ENCODE results near the gene ICOSLG.
"Not testable (repeated sequence)": the region's sequence is repeated elsewhere in the genome, so short reads cannot be mapped to it uniquely, and the experiment has no call there.

ICOSLG gene

DNA sequence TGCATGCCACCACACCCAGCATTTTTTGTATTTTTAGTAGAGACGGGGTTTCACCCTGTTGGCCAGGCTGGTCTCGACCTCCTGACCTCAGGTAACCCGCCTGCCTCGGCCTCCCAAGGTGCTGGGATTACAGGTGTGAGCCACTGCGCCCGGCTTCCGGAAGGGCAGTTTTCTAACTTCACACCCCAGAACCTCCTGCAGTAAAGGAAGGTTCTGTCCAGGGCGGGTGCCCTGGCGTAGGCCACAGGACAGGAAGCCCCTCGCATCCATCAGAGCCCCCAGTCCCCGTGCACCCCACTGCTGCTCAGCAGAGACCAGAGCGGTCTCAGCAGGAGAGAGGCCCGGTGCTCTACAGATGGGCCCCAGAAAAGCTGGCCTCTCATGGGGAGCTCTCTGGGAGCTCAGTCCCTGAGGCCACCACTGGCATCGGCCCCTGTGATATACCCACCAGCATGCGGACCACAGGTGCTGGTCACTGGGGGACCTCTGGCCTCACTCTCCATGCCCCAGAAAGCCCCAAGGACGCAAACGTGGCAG, 25.1 kb upstream of the ICOSLG start:
- DNase-seq (ENCODE audit: low spot score), result no peak

DNA sequence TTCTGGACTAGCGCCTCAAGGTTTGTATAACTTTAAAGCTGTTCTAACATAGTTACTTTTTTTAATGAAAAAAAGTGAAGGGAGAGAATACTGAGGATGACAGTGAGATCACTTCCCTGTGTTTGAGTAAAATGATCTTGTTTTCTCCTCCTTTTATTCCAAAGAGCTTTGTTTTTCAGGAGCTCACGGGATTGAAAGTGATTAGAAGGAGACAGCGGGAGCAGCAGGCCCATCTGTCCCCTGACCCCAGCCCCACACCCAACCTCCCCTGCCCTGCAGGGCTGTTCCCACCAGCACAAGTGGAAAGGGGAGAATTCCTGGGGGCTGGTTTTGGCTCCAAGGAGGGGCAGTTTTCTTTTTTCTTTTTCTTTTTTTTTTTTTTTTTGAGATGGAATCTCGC, 23.0 kb upstream of the ICOSLG start:
- no peak for DNase-seq (ENCODE audit: low spot score)

GRCh38 chr21:44263221-44263760, 22.5 kb upstream of the ICOSLG start:
- no peak for DNase-seq (ENCODE audit: low spot score)

- no peak for DNase-seq (ENCODE audit: low spot score)
Measured at GRCh38 chr21:44262338-44263056, 21.8 kb upstream of the ICOSLG start.

- no peak for DNase-seq (ENCODE audit: low spot score)
Measured at GRCh38 chr21:44261675-44262295, 21.0 kb upstream of the ICOSLG start, which contains the start of gene DNMT3L. DNMT3L (minus strand) TSS chr21:44261897; CDS start chr21:44261259, 638 bp downstream.

DNA sequence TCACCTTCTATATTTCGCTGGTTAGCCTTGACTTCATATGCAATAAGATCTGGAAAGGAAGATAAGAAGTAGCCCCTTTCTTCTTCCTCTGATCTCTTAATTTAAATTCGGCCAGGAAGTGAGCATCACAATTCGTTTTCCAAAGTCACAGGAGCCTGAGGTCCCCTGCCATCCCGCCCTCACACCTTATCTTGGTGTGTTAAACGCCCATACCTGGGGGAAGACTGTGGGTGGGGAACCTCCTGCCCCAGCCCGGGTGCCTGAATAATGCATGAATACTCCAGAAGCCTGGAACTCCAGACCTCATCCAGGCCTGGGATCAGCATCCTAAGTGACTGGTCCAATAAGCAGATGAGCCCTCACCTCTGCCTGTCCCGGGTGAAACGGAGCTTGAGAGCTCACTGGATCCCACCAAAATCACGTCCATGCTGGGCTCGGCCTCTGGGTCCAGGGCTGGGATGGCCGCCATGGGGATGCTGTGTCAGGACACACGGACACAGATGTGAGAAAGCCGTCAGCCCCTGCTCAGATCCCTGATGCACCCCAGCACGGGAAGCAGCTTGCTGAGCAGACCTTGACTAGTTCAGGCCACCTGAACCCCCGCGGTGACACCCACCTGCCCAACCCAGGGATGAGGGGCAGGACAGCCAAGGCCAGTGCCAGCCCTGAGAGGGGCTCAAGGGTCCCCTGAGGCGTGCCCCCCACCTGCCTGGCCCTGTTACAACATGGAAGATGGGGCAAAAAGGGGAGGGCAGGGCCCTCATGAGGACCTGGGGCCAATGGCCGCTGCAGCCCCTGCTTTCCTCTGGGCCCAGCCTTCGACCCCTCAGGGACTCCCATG, 20.3 kb upstream of the ICOSLG start:
- DNase-seq (ENCODE audit: low spot score), result no peak

GRCh38 chr21:44260066-44260465, 19.3 kb upstream of the ICOSLG start:
- no peak for DNase-seq (ENCODE audit: low spot score)

DNA sequence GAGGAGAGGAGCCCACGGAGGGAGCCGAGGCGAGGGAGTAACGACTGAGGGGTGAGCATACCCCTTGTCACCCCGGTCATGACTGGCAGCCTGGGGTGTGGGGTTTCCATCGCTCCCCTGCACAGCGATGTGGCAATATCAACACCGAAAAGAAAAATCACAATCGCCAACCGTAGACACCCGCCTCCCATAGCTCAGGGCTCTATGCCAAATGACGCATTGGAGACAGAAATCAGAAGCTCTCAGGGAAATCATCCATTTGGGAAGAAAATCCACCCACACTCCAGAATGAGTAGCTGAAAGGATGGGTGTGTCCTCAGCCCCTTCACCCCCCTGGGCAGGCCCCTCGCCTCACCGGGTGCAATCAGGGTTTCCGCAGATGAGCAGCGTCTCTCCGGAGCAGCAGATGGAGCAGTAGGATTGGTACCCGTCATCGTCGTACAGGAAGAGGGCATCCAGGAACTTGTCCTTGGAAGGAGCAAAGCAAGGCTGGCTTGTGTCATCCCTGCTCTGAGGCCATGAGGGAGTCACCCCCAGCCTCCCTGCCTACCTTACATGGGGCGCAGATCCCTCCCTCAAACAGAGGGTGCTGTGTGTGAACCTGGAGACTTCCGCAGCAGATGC, 18.5 kb upstream of the ICOSLG start:
- DNase-seq (ENCODE audit: low spot score), result no peak

GRCh38 chr21:44258056-44258725, 17.4 kb upstream of the ICOSLG start:
- DNase-seq (ENCODE audit: low spot score), result no peak

DNA sequence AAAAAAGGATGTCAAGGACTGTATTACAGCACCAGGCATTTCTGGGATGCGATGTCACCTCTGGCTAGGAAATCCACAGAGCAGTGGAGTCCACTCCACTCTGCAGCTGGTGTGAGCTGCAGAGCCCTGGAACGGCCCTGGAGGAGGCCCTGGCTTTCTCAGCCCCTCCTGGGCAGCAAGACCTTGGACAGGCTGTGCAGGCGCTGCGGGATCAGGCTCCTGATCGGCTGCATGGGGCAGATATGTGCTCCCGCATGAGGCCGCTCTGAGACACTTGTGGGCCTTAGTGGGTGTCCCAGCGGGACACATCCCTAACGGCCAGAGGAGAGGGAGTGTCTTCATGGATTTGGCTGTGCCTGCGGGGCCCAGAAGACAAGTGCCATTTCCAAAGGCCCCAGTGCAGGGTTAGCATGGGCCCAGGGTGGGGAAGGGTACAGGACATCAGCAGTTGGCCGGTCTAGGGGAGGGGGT, 14.8 kb upstream of the ICOSLG start:
- no peak for DNase-seq (ENCODE audit: low spot score)

DNA sequence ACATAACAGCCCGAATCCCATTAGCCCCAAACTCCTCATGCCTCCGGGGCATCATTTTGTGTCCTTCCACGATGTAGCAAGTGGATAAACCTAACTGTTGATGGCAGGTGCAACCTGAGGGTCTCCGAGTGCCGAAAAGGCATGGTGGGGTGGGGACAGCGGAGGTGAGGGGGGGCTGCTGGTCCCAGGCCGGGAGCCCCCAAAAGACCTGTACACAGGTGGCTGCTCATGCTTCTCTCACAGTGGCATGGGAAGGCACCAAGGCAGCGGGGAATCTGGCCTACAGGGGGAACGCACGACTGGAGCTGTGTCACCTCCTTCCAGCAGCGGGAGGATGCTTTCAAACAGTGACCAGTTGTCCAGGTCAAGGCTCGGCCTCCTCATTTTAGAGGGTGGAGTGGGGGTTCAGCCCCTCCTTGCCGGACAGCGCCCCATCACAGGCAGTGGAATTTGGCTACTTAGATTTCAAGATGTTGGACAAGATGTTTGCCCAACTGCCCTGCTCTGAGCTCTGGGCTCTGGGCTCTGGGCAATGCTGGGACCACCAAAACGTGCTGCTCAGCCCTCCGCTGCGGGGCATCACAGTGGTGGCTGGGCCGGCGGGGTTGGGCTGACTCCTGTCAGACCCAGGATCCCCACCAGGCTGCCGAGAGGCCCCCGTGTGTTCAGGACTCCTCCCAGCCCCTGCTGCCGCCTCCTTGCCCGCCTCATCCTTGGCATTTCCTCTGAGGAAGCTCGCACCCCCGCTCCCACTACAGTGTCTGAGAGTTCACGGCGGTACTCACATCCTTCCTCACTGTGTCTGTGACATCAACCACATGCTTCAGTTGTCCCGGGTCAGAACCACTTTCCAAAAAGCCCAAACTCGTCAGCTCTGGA, 13.3 kb upstream of the ICOSLG start:
- DNase-seq (ENCODE audit: low spot score), result no peak

GRCh38 chr21:44249204-44250037, 8.7 kb upstream of the ICOSLG start:
- DNase-seq (ENCODE audit: low spot score), result not testable (repeated sequence)

GRCh38 chr21:44247904-44248303, 7.2 kb upstream of the ICOSLG start:
- not testable (repeated sequence) for DNase-seq (ENCODE audit: low spot score)

GRCh38 chr21:44243980-44244379, 3.2 kb upstream of the ICOSLG start:
- not testable (repeated sequence) for DNase-seq (ENCODE audit: low spot score)

GRCh38 chr21:44241281-44241680, 538 bp upstream of the ICOSLG start:
- DNase-seq (ENCODE audit: low spot score), result not testable (repeated sequence)

DNA sequence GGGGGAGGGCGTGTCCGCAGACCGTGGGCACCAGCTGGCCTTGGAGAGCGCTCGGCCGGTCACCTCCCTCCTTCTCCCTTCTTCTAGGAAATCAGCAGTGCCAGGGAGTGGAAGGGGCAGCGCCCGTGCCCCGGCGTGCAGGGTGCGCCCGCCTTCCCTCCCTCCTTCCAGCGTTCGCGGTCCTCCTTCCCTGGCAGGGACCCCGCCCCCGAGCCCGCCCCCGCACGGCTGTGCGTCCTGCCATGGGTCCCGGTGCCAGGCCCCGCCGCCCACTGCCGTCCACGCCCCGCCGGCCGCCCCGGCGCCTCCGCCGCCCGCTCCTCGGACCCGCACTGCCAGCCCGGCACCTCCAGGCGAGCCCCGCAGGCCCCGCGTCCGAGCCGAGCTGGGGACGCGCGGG, 390 bp downstream of the ICOSLG start:
- not testable (repeated sequence) for DNase-seq (ENCODE audit: low spot score)

DNA sequence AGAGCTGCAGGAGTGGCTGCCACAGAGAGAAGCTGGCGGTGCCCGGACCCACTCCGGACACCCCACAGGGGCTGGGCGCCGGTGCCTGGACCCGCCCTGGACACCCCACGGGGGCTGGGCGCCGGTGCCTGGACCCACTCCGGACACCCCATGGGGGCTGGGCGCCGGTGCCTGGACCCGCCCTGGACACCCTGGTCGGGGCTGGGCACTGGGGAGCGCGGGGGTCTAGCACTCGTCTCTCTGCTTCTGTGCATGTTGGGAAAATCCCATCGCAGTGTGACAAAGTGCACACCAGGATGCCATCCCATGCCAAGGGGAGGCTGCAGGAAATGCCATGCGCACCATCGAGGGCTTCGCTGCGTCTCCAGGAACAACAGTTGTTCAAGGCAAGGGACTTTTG, 11.2 kb downstream of the ICOSLG start:
- not testable (repeated sequence) for DNase-seq (ENCODE audit: low spot score)

- not testable (repeated sequence) for DNase-seq (ENCODE audit: low spot score)
Measured at GRCh38 chr21:44228109-44228508, 12.6 kb downstream of the ICOSLG start.

- not testable (repeated sequence) for DNase-seq (ENCODE audit: low spot score)
Measured at GRCh38 chr21:44227614-44228013, 13.1 kb downstream of the ICOSLG start.

Measured in SK-N-DZ (cell line).